ENCODE measurements around the gene FBXW2.

FBXW2 gene

DNA sequence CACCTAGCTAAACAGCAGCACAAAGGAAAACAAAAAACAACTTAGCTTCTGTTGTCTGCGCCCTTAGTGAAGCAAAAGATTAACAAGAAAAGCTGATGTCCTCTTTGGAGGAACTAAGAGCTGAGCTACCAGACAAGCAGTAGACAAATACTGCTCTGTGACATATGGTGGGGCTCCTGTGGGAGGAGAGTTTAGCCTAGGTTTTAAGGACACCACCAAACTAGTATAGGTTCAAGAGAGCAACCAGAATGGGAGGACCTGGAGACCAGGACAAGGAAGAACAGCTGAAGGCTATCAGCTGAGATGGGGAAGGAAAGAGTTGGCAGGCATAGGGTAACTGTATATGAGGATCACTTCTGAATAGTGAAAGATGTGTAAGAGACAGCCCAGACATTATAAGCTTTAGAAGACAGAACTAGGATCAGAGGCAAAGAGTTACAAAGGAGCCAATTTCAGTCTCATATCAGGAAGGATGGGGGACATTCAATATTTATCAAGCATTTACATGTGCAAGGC, 27.2 kb downstream of the FBXW2 start:
- in situ Hi-C loops (cut with MboI; ENCODE audit: low pct_unique_long_range_greater_than_20kb, low sequenced_read_pairs, unreplicated experiment) = loop anchor here (25.0 kb wide), 1 partner anchor 171 kb away; the partner anchor contains the start of gene TRAF1
- DNase-seq (ENCODE audit: low spot score) = no peak
- TF ChIP-seq, protein P1, sequence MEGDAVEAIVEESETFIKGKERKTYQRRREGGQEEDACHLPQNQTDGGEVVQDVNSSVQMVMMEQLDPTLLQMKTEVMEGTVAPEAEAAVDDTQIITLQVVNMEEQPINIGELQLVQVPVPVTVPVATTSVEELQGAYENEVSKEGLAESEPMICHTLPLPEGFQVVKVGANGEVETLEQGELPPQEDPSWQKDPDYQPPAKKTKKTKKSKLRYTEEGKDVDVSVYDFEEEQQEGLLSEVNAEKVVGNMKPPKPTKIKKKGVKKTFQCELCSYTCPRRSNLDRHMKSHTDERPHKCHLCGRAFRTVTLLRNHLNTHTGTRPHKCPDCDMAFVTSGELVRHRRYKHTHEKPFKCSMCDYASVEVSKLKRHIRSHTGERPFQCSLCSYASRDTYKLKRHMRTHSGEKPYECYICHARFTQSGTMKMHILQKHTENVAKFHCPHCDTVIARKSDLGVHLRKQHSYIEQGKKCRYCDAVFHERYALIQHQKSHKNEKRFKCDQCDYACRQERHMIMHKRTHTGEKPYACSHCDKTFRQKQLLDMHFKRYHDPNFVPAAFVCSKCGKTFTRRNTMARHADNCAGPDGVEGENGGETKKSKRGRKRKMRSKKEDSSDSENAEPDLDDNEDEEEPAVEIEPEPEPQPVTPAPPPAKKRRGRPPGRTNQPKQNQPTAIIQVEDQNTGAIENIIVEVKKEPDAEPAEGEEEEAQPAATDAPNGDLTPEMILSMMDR (IDR thresholded peaks at IDR 0.05; ENCODE audit: extremely low read depth, insufficient read depth, missing control alignments) = no peak

DNA sequence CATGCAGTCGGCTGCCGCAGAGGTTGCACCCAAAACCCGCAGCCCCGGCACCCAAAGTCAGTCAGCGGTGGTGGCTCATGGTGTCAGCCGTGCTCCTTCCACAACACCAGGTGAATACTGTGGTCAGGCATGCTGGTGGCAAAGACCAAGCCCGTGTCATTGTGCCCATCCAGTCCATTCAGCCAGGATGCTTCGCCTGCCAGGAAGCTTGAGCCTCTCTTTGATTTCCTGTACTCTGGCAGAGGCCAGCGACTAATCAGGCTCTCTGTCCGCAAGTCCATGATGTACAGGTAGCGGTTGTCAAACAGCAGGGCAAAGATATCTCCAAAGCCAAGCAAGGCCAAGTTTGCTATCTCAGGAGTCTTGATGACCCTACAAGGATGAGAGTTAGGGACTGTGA, 28.7 kb downstream of the FBXW2 start:
- DNase-seq (ENCODE audit: low spot score) = no peak
- in situ Hi-C loops (cut with MboI; ENCODE audit: low pct_unique_long_range_greater_than_20kb, low sequenced_read_pairs, unreplicated experiment) = loop anchor here (25.0 kb wide), 1 partner anchor 173 kb away; the partner anchor contains the start of gene TRAF1
- TF ChIP-seq, protein P1 (IDR thresholded peaks at IDR 0.05; ENCODE audit: extremely low read depth, insufficient read depth, missing control alignments) = no peak

DNA sequence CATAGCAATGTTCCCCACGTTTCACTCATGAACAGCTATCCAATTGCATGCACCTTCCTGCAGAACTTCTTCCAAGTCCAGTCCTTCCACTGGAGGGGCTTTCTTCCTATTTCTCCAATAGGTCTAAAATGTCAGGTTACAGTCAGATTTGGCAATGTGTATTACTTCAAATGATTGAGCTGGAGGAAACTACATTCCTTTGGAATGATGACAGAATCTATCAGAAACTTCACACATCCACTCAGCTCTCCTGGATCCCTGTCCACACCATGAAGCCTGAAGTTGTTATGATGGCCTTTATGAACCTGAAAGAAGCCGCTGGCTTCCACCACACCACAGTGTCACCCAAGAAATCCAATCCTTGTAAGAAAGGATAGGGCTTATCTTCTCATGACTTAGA, 32.2 kb downstream of the FBXW2 start:
- no peak for DNase-seq (ENCODE audit: low spot score)
- TF ChIP-seq, protein P1 (IDR thresholded peaks at IDR 0.05; ENCODE audit: extremely low read depth, insufficient read depth, missing control alignments) = no peak
- in situ Hi-C loops (cut with MboI; ENCODE audit: low pct_unique_long_range_greater_than_20kb, low sequenced_read_pairs, unreplicated experiment) = loop anchor here (25.0 kb wide), 1 partner anchor 176 kb away; the partner anchor contains the start of gene TRAF1

DNA sequence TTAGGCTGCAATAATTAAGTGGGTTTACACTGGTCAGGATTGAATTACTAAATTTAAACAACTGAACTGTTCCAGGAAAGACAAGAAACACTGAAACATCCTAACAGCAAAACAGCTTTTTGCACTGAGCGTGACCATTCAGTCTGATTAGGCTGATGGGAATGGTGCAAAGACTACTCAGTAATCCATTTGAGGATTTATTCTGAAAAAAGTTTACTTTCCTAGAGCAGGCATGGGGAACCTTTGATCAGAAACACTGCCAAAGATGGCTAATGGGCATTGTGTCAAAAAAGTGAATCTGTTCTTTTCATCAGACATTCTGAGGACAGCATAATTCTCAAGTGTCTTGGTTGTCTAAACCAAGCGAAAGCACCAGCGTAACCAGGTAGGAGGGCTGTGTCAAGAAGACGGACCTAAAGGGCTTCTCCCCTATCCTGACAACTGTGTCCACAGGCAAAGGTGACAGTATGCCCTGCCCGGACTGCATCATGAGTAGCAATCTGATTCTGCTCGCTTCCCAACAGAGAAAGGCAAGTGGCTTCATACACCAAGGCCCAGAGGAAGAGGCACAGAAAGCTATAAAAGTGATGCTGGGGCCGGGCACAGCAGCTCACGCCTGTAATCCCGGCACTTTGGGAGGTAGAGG, 33.3 kb downstream of the FBXW2 start:
- in situ Hi-C loops (cut with MboI; ENCODE audit: low pct_unique_long_range_greater_than_20kb, low sequenced_read_pairs, unreplicated experiment) = loop anchor here (10.0 to 25.0 kb wide), 2 partner anchors 177 to 305 kb away; partner anchors contain the start of gene TRAF1
- TF ChIP-seq, protein P1 (IDR thresholded peaks at IDR 0.05; ENCODE audit: extremely low read depth, insufficient read depth, missing control alignments) = no peak
- no peak for DNase-seq (ENCODE audit: low spot score)

DNA sequence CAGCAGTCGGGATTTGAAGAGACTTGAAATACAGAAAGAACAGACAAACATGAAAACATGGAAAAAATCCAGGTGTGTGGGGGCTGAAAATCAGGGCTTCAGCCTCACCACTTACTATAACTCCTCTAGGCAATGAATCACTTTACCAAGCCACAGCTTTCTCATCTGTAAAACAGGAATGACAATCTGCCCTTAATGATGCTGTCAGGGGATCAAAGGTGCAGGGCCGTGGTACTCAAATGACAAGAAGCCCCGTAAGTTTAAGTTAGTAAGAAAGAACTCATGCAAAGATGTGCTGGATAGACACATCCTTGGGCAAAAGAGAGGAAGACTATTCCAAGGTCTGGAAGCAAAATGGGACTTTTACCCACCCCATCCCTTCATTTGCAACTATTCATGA, 34.7 kb downstream of the FBXW2 start:
- in situ Hi-C loops (cut with MboI; ENCODE audit: low pct_unique_long_range_greater_than_20kb, low sequenced_read_pairs, unreplicated experiment) = loop anchor here (10.0 to 25.0 kb wide), 2 partner anchors 179 to 306 kb away; partner anchors contain the start of gene TRAF1
- TF ChIP-seq, protein P1 (IDR thresholded peaks at IDR 0.05; ENCODE audit: extremely low read depth, insufficient read depth, missing control alignments) = no peak
- DNase-seq (ENCODE audit: low spot score) = no peak

DNA sequence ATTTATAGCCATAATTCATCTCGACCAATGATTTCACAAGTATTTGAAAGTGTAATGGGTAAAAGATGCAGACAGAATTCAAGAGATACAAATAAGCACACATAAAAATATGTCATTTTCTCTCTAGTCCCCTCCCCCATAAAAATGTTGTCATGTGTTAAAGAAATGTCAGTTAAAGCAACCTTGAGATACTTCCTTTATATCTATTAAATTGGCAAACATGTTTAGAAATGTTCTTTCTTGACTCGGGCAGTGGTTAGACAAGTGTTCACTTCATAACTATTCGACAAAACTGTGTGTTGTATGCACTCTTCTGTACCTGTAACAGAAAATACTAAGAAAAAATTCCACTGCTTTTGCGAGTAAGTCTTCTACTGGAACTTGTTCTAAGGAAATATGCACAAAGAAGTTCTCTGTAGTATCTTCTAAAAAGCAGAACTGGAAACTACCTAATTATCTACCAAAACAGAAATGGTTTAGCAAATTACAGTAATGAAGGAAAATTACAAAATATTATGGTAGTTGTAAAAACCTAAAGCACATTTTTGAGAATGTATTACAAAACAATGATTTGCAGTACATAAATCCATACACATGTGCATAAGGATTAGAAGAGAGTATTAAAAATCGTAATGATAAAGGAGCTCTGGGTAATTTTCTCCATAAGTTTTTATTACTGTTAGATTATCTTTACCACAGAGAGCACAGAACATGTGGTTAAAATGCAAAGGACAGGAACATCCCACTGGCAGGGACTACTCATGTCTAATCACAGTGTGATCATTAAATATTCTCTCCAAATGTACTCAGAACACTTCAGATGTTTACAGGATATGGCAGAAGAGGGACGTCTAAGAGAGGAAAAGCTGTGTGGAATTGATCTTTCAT, 35.9 kb downstream of the FBXW2 start:
- TF ChIP-seq, protein P1 (IDR thresholded peaks at IDR 0.05; ENCODE audit: extremely low read depth, insufficient read depth, missing control alignments) = no peak
- in situ Hi-C loops (cut with MboI; ENCODE audit: low pct_unique_long_range_greater_than_20kb, low sequenced_read_pairs, unreplicated experiment) = loop anchor here (10.0 to 25.0 kb wide), 2 partner anchors 180 to 308 kb away; partner anchors contain the start of gene TRAF1
- DNase-seq (ENCODE audit: low spot score) = no peak

Data from GM13977 (cell line).